GM21360 (cell line): ENCODE measurements around the gene C2orf42.
"Not testable (repeated sequence)": the region's sequence is repeated elsewhere in the genome, so short reads cannot be mapped to it uniquely, and the experiment has no call there.

ENCODE experiments used
- ATAC-seq: cut with Tn5 transposase; IDR thresholded peaks from one replicate; pipeline ENCODE4 v1.9.1; 2021; ENCODE audit warnings: mild to moderate bottlenecking, moderate library complexity; ENCODE audit not compliant: unreplicated experiment

The C2orf42 gene

GRCh38 chr2:70181363-70181956 is 9.4 kb downstream of the C2orf42 start:
- no peak for ATAC-seq

GRCh38 chr2:70173520-70173919 is 17.3 kb downstream of the C2orf42 start:
- no peak for ATAC-seq

- not testable (repeated sequence) for ATAC-seq
These were observed 21.1 kb downstream of the C2orf42 start for GRCh38 chr2:70169654-70170245.

- ATAC-seq = peak; percentile 79
These were observed 29.7 kb downstream of the C2orf42 start for GRCh38 chr2:70161069-70161534.

GRCh38 chr2:70160545-70160944 is 30.3 kb downstream of the C2orf42 start:
- no peak for ATAC-seq

GRCh38 chr2:70149130-70149686 is 41.6 kb downstream of the C2orf42 start:
- not testable (repeated sequence) for ATAC-seq

GRCh38 chr2:70148211-70148760 is 42.5 kb downstream of the C2orf42 start:
- ATAC-seq = not testable (repeated sequence)

- no peak for ATAC-seq
These were observed 44.7 kb downstream of the C2orf42 start for GRCh38 chr2:70145851-70146739.

GRCh38 chr2:70145144-70145490 is 45.7 kb downstream of the C2orf42 start:
- no peak for ATAC-seq

- no peak for ATAC-seq
These were observed 46.2 kb downstream of the C2orf42 start for GRCh38 chr2:70144443-70145143.

GRCh38 chr2:70143314-70144150 is 47.3 kb downstream of the C2orf42 start:
- no peak for ATAC-seq

GRCh38 chr2:70142590-70143313 is 48.1 kb downstream of the C2orf42 start:
- ATAC-seq = peak; percentile 56

GRCh38 chr2:70141902-70142589 is 48.8 kb downstream of the C2orf42 start:
- ATAC-seq = peak; percentile 36

GRCh38 chr2:70141212-70141901 is 49.5 kb downstream of the C2orf42 start:
- peak; percentile 30 for ATAC-seq

- no peak for ATAC-seq
These were observed 50.0 kb downstream of the C2orf42 start for GRCh38 chr2:70140791-70141211.

GRCh38 chr2:70134323-70134983 is 56.4 kb downstream of the C2orf42 start:
- not testable (repeated sequence) for ATAC-seq
